K562 (cell line): ENCODE results near the gene FTO. TPM values are rescaled to one million over a fixed set of nuclear protein-coding genes. Genes with fewer than 3 reads are reported as not detected.

ENCODE experiments used
- ATAC-seq: fragments of 200-7000 bp; cut with Tn5 transposase; 3 replicates; pipeline ENCODE4 v1.9.1; 2020; ENCODE audit warnings: moderate library complexity
- BruUV-seq: library from RNA; stranded (reverse); fragments of 400-500 nt; replicated peaks from 2 replicates; lab custom pipeline; 2021; lab: Mats Ljungman, UMichigan
- CTCF ChIA-PET: fragments of 300-600 bp; formaldehyde crosslinking; extraction: SDS; loops from one replicate; lab custom pipeline; 2021; ENCODE audit warnings: low intra/inter-chr PET ratio; lab: Yijun Ruan, JAX
- POLR2A ChIA-PET: fragments of 300-600, 350-650 bp; sonication (Branson Sonifier 250); formaldehyde crosslinking; extraction: SDS; loops from one replicate; lab custom pipeline; 2021; ENCODE audit warnings: antibody characterized with exemption, inconsistent platforms; lab: Yijun Ruan, JAX
- DNase-seq, 4 experiments: peaks; one replicate each; pipeline versions ENCODE4 v3.0.0 to v3.0.0-alpha.2; 2011 to 2018; ENCODE audit warnings: low spot score in 3 of 4, mixed read lengths in 3 of 4; ENCODE audit errors: extremely low read depth in 1 of 4
- FAIRE-seq: peaks from 2 replicates; lab custom pipeline; 2011; peaks lifted over from hg19 to GRCh38; lab: Jason Lieb, UNC
- H2AFZ ChIP-seq: 2 replicates; pipeline ENCODE4 v1.6.0; 2011; ENCODE audit warnings: low read depth, low read length, control low read depth, inconsistent platforms
- H3K27ac ChIP-seq: fragments of 200-600 bp; 3 replicates; pipeline ENCODE4 v1.8.0; 2011; ENCODE audit warnings: low read depth, mild to moderate bottlenecking, control low read depth, inconsistent platforms, low read length, moderate library complexity, mixed read lengths; ENCODE audit errors: extremely low read depth
- H3K27me3 ChIP-seq, 2 experiments: fragments of 300-600 bp in 1 of 2; 2 replicates in 1 of 2; 3 replicates in 1 of 2; pipeline versions ENCODE4 v1.6.0 to v1.8.0; 2011; ENCODE audit warnings: inconsistent platforms in 2 of 2, low read length in 2 of 2, mild to moderate bottlenecking in 1 of 2, mixed read lengths in 1 of 2, moderate library complexity in 1 of 2; ENCODE audit not compliant: control insufficient read depth in 2 of 2, insufficient read depth in 2 of 2
- H3K36me3 ChIP-seq: fragments of 300-600 bp; 3 replicates; pipeline ENCODE4 v1.8.0; 2011; ENCODE audit warnings: mild to moderate bottlenecking, low read length, inconsistent platforms; ENCODE audit not compliant: control insufficient read depth, insufficient read depth
- H3K4me1 ChIP-seq, 2 experiments: fragments of 200-600 bp in 1 of 2; replicated peaks in 1 of 2; 2 replicates in 1 of 2; 3 replicates in 1 of 2; pipeline versions ENCODE4 v1.5.1 to v1.8.0; 2011; ENCODE audit warnings: inconsistent platforms in 2 of 2, low read length in 2 of 2, mild to moderate bottlenecking in 1 of 2, mixed read lengths in 1 of 2, moderate library complexity in 1 of 2; ENCODE audit not compliant: control insufficient read depth in 2 of 2, insufficient read depth in 2 of 2
- H3K4me2 ChIP-seq: 2 replicates; pipeline ENCODE4 v1.6.1; 2011; ENCODE audit warnings: low read length, control low read depth, inconsistent platforms, mixed read lengths; ENCODE audit not compliant: insufficient read depth
- H3K4me3 ChIP-seq: fragments of 200-600 bp; sonication (generic), shearing (Covaris generic); 2 replicates; pipeline ENCODE4 v1.5.1; 2016; ENCODE audit warnings: control low read depth, inconsistent platforms
- H3K79me2 ChIP-seq: fragments of 200-600 bp; 3 replicates; pipeline ENCODE4 v1.8.0; 2011; ENCODE audit warnings: low read length, inconsistent platforms; ENCODE audit not compliant: control insufficient read depth, insufficient read depth
- H3K9ac ChIP-seq, 2 experiments: 2 replicates each; pipeline versions ENCODE4 v1.6.0 to v1.6.1; 2011; ENCODE audit warnings: low read depth in 2 of 2, low read length in 2 of 2, control low read depth in 1 of 2, inconsistent platforms in 1 of 2, mild to moderate bottlenecking in 1 of 2, mixed read lengths in 1 of 2; ENCODE audit not compliant: insufficient read depth in 1 of 2
- H3K9me1 ChIP-seq: one replicate; pipeline ENCODE4 v1.6.0; 2011; ENCODE audit warnings: inconsistent platforms, mild to moderate bottlenecking, low read length, moderate library complexity; ENCODE audit not compliant: control insufficient read depth, insufficient read depth
- H3K9me3 ChIP-seq: replicated peaks from 2 replicates; pipeline ENCODE4 v1.5.1; 2011; ENCODE audit warnings: low read depth, low read length, inconsistent platforms; ENCODE audit not compliant: control insufficient read depth, insufficient read depth
- H4K20me1 ChIP-seq: replicated peaks from 2 replicates; pipeline ENCODE4 v1.6.1; 2011; ENCODE audit warnings: low read length, inconsistent platforms, mixed read lengths; ENCODE audit not compliant: control insufficient read depth, insufficient read depth
- ADNP ChIP-seq: fragments of 200-800 bp; sonication (Bioruptor generic); IDR thresholded peaks from 2 replicates; pipeline ENCODE4 v1.6.1; 2016; ENCODE audit warnings: missing genetic modification characterization, missing compliant biosample characterization
- CREB5 ChIP-seq: fragments of 250-450 bp; sonication (Bioruptor Pico); IDR thresholded peaks from 2 replicates; pipeline ENCODE4 v1.5.0; 2020; ENCODE audit warnings: mild to moderate bottlenecking
- CTBP1 ChIP-seq: fragments of 450-650 bp; IDR thresholded peaks from 2 replicates; pipeline ENCODE4 v1.6.1; 2016; ENCODE audit warnings: borderline replicate concordance
- FOXJ3 ChIP-seq: sonication (generic); formaldehyde crosslinking; IDR thresholded peaks from 2 replicates; pipeline ENCODE4 v1.4.0; 2020; ENCODE audit warnings: mild to moderate bottlenecking, missing genetic modification reagents
- POU5F1 ChIP-seq: fragments of 150-350 bp; IDR thresholded peaks from 2 replicates; pipeline ENCODE4 v1.6.1; 2014; ENCODE audit warnings: borderline replicate concordance, low read length, low read depth, mild to moderate bottlenecking; ENCODE audit not compliant: partially characterized antibody
- RBBP5 ChIP-seq: fragments of 200-600 bp; sonication (generic); IDR thresholded peaks from 2 replicates; pipeline ENCODE4 v1.6.1; 2012; ENCODE audit warnings: borderline replicate concordance, mild to moderate bottlenecking, low read length, control low read depth, inconsistent platforms; ENCODE audit not compliant: insufficient read depth, poor library complexity, severe bottlenecking
- SRSF1 ChIP-seq: fragments of 200-400 bp; formaldehyde crosslinking; IDR thresholded peaks from 2 replicates; pipeline ENCODE4 v1.6.1; 2017; ENCODE audit warnings: mild to moderate bottlenecking, low read depth, low read length, moderate library complexity
- SUPT5H ChIP-seq: fragments of 450-650 bp; IDR thresholded peaks from 2 replicates; pipeline ENCODE4 v1.6.1; 2016
- TAF9B ChIP-seq: fragments of 450-650 bp; IDR thresholded peaks from 2 replicates; pipeline ENCODE4 v1.6.1; 2018; ENCODE audit warnings: mild to moderate bottlenecking; ENCODE audit not compliant: partially characterized antibody
- ZBTB49 ChIP-seq: sonication (generic); formaldehyde crosslinking; IDR thresholded peaks from 2 replicates; pipeline ENCODE4 v1.8.0; 2022; ENCODE audit warnings: missing genetic modification reagents, mild to moderate bottlenecking, borderline replicate concordance
- ZNF134 ChIP-seq: fragments of 250-450 bp; sonication (Bioruptor Pico); conservative IDR thresholded peaks from 2 replicates; pipeline ENCODE4 v1.4.0; 2020
- ZNF398 ChIP-seq: fragments of 250-450 bp; sonication (Bioruptor Pico); IDR thresholded peaks from 2 replicates; pipeline ENCODE4 v1.8.0; 2021; ENCODE audit warnings: moderate library complexity, mild to moderate bottlenecking, inconsistent platforms
- ZNF431 ChIP-seq: sonication (generic); formaldehyde crosslinking; IDR thresholded peaks from 2 replicates; pipeline ENCODE4 v1.8.0; 2022; ENCODE audit warnings: mild to moderate bottlenecking, missing genetic modification reagents
- ZNF445 ChIP-seq: fragments of 250-450 bp; sonication (Bioruptor Pico); IDR thresholded peaks from 2 replicates; pipeline ENCODE4 v1.4.0; 2020; ENCODE audit warnings: low read depth, mild to moderate bottlenecking, moderate library complexity
- ZNF696 ChIP-seq: fragments of 250-450 bp; sonication (Bioruptor Pico); conservative IDR thresholded peaks from 2 replicates; pipeline ENCODE4 v1.4.0; 2020; ENCODE audit warnings: mild to moderate bottlenecking, moderate library complexity
- ZNF717 ChIP-seq: fragments of 250-450 bp; sonication (Bioruptor Pico); IDR thresholded peaks from 2 replicates; pipeline ENCODE4 v1.5.0; 2021
- WGBS: fragments of 100-300 bp; shearing (Covaris generic); methylation state at CpG from one replicate; pipeline ENCODE4 v1.1.6; 2016; ENCODE audit warnings: low coverage, mixed read lengths; ENCODE audit not compliant: insufficient coverage; ENCODE audit errors: missing lambda C conversion rate; 5-methylcytosine and 5-hydroxymethylcytosine counted together
- in situ Hi-C: fragments of 300-500 bp; cut with MboI; formaldehyde crosslinking; loops from 4 replicates; pipeline ENCODE4 v1.15.0; 2018; ENCODE audit warnings: inconsistent platforms, mixed read lengths
- intact Hi-C: fragments of 100-400 bp; cut with micrococcal nuclease; formaldehyde crosslinking; loops from 2 replicates; pipeline ENCODE4 v1.14.2; 2022
- polyA plus RNA-seq, 8 experiments: library from polyadenylated mRNA; depleted of rRNA in 4 of 8; stranded (reverse) in 5 of 8; unstranded in 3 of 8; fragments of >200 nt; fragmentation: Nextera tagmentation in 2 of 8; fragmentation: Illumina TruSeq in 1 of 8; extraction: Ambion mirVana in 2 of 8; extraction: Trizol in 1 of 8; gene quantifications; 2 replicates each; pipeline versions ENCODE4 v1.2.1 to v1.2.3, GENCODE V29; 2011 to 2014; ENCODE audit warnings: inconsistent platforms in 1 of 8, missing spikeins in 1 of 8
- total RNA-seq, 7 experiments: library from RNA; depleted of rRNA in 6 of 7; stranded (reverse); fragments of >200 nt in 6 of 7; fragmentation: Illumina TruSeq in 2 of 7; extraction: Trizol in 2 of 7; gene quantifications; 2 replicates each; pipeline versions ENCODE4 v1.2.1 to v1.2.3, GENCODE V29; 2011 to 2021; ENCODE audit warnings: low replicate concordance in 1 of 7

The FTO gene
- total and polyA plus RNA-seq, 9 of the 15 experiments (the other 6 are each of a cell fraction or from before 2014, with no cell fraction given) = 11.3 to 27.7 (median 25.5) TPM

- FAIRE-seq = no peak
- Histone ChIP-seq H3K36me3 (no peaks in the 10 kb centered on the region), H3K4me3 (no peak overlapping the region), H3K27me3 (no peaks in the 10 kb centered on the region), H3K9ac (no peak overlapping the region), H4K20me1 (no peaks in the 10 kb centered on the region), H3K9me3 (no peaks in the 10 kb centered on the region), H3K4me1 (no peaks in the 10 kb centered on the region), H3K4me2 (no peak overlapping the region), H3K27ac (no peak overlapping the region), H3K79me2 (no peaks in the 10 kb centered on the region), H3K9me1 (no peaks in the 10 kb centered on the region), H2AFZ (no peak overlapping the region)
- no peak for DNase-seq
- no peak for TF ChIP-seq ZBTB49 (CRISPR knock-in tag)
- TF ChIP-seq RBBP5 = no peak
- TF ChIP-seq ZNF134 (CRISPR knock-in tag) = no peak
- no peak for TF ChIP-seq ZNF431 (CRISPR knock-in tag)
- TF ChIP-seq ZNF445 (CRISPR knock-in tag) = no peak
- no peak for TF ChIP-seq FOXJ3 (CRISPR knock-in tag)
- no peak for TF ChIP-seq SRSF1
- no peak for TF ChIP-seq TAF9B
- no peak for TF ChIP-seq CREB5 (CRISPR knock-in tag)
- no peak for TF ChIP-seq ZNF717 (CRISPR knock-in tag)
- no peak for TF ChIP-seq SUPT5H
- no peak for TF ChIP-seq CTBP1
- TF ChIP-seq ZNF398 (CRISPR knock-in tag) = no peak
- TF ChIP-seq ZNF696 (CRISPR knock-in tag) = no peak
- no peak for TF ChIP-seq ADNP
- no peak for TF ChIP-seq POU5F1
- intact Hi-C loops (loop anchor here (2.0 kb wide), 1 partner anchor 119 kb away; no protein-coding TSS in a partner anchor), in situ Hi-C loops (no loop called here)
- WGBS = 44% methylated on average over 9 of the region's 9 CpGs
- CTCF ChIA-PET = interaction anchor here (0.6 kb wide), 1 partner anchor 1111 kb away, joined by 4 read pairs; no protein-coding TSS in a partner anchor
- BruUV-seq = no TSS peak
- no peak for ATAC-seq
- POLR2A ChIA-PET = interaction anchor here (0.6 kb wide), 1 partner anchor 580 kb away, joined by 3 read pairs; no protein-coding TSS in a partner anchor
Measured at GRCh38 chr16:53891409-53892139, 187.6 kb downstream of the FTO start.
